Effector CD8-positive, alpha-beta T cell (primary cell): Measurements from ENCODE around the gene LINGO1.

Source experiments
- DNase-seq: peaks from one replicate; lab custom pipeline; 2025; lab: John Stamatoyannopoulos, UW

The LINGO1 gene

DNA sequence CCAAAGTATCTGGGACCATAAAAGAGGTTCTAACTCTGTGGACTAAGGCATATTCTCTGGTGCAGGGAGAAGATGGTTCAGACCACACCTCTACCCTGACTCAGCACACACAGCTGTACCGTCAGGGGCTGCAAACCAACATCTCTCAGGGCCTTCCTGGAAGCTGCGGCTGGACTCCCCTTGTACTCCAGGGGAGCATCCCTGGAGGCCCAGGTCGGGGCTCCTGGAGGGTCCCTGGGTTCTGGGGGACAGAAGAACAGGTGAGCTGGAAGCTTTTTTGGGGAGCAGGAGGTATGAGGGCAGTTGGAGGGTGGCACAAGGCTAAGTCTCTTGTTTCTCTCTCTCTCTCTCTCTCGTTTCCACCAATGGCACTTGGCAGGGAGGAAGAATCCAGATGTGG, 60.5 kb downstream of the LINGO1 start:
- no peak for DNase-seq

DNA sequence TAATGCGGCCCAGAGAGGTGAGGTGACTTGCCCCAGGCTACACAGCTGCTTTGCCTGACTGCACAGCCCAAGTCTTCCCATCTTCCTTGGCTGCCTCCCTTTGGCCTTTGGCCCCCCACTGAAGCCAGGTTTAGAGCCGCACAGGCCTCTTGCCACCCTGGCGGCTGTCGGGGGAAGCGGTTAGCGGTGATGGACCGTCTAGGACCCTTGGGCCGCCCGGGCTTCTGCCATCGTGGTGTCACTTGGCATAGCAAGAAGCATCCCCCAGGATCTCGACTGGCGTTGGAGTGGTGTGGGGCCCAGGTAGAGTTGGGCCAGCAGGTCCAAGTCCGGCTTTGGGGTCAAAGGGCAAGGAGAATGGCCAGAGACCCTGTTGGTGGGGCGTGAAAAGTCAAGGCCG, 61.0 kb downstream of the LINGO1 start:
- DNase-seq = no peak

DNA sequence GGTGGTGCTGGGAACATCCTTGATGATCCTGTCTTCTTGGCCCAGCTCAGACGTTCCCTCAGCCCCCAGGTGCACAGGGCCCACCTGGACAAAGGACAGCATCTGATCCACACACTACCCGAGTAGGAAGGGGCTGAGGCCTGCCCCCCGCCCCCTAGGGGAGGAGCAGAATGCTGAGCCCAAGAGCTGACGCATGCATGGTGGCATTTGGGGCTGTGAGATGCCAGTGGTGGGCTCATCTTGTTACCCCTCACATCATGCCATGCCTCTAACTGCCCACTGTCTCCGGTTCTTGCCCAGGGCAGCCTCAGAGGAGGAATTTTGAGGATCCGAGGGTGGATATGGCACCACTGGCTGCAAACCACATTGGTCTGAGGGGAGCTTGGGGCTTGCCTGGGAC, 61.5 kb downstream of the LINGO1 start:
- DNase-seq = no peak

DNA sequence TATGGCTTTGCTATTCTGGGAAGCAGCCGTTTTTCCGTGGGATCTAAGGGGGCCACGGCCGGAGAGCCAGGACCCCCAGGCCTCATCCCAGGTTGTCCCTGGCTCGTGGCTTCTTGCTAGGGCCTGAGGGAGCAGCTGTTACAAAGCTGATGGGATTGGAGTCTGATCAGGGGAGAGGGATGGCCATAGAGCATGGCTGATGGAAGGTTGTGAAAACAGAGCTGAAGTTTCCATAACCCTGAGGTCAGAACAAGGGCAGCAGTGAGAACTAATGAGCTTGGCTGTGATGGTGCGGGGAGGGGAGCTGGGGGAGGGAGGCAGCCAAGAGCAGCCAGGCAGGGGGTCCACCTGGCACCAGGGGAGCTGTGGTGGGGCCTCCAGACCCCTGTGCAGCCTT, 63.0 kb downstream of the LINGO1 start:
- no peak for DNase-seq

DNA sequence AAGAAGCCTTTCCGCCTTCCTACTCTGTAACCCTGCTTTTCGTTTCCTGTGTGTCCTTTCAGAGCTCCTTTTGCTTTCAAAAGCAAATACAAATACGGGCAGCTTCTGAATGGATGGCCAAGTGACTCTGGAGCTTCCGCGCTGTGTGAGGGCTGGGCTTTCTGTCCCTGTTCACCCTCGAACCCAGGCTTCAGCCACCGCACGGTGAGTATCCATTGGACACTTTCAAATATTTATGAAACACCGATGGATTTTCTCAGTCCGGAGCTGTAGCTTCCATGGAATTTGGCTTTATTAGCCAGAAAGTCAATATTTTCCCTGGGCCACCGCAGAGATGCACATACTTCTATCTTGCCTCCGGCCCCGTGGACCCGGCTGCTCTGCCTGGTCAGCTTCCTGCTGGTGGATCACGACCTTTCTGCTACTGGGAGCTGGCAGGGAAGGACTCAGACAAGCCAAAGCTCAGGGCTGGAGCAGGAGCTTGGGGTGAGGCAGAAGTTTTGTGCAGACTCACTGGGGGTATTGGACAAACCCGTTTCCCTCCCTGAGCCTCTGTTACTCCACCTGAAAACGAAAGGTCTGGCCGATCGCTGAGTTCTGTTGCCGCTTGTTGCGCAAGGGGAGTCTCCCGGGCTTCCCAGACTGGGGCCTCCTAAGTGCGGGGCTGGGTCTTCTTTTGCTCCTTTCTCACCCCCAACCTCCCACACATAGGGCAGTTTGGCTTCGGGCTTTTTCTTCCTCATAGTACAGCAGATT, 63.6 kb downstream of the LINGO1 start:
- no peak for DNase-seq

DNA sequence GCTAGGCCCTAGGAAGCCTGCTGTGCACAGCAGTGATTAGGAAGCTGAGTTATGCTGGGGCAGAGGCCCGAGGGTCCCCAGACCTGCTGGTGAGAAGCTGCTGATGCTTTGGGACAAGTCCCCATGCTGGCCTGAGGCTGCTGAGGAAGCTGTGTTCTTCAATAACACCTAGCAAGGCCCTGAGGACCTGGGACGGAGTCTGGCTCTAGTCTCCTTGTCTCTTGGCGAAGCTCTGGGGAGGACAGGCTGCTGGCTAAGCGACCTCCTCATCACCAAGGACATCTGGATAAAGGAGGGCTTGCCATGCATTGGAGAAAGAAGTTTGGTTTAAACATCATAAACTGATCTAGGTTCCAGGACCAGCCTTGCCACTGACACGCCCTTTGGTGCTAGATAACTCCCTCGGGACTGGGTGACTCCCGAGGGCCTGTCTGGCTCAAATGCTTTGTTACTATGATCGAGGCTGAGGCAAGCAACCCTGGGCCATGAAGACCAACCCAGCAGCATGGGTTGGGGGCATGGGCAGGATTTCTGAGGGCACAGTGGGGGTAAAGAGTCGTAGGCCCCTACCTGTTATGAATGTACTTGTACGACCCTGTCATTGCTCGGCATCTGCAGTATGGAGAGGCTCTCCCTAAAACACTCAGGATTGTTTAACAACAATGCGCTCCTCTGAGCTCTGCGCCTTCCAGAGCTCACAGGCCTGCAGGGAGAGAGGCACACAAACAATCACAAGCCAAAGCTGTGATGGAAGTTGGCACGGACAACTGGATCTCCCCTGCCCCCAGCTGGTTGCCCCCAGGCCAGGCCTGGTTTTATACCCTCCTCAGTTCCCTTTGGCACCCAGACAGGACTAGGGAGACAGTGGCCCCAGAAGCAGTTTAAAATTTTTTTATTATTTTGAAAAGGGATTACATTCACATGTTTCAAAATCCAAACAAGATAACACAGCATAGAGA, 64.4 kb downstream of the LINGO1 start:
- DNase-seq = no peak

DNA sequence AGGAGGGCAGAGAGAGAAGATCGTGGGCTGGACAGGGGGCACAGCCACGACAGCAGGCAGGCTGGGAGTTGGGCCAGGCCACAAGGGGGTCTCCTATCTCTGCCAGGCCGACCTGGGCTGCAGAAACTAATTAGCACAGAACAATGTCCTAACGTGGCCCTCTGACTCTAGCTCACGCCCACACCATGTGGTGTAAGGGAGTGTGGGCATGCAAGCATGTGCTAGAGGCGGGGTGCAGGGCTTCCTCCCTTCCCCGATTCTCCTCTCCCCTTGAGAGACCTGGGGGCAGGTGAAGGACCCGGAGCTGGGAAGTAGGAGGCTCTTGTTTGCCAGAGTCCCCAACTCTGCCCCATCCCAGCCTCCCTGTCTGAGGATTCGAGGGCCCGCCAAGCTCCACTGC, 65.5 kb downstream of the LINGO1 start:
- DNase-seq = no peak

DNA sequence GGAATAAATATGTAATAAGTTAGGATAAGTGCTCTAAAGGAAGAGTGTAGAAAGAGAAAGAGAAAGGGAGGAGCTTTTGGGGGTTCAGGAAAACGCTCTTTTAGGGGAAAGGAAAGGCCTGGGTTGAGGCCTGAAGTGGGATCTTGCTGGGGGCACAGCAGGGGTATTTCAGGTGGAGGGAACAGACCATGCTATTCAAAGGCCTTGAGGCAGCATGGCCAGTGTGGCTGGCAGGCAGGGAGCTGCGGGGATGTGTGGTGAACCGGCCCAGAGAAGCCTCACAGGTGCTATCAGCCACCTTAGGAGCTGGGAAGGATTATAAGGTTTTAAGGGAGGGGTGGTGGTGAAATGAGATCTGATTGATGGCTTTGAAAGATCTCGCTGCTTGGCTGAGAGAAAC, 66.6 kb downstream of the LINGO1 start:
- no peak for DNase-seq

DNA sequence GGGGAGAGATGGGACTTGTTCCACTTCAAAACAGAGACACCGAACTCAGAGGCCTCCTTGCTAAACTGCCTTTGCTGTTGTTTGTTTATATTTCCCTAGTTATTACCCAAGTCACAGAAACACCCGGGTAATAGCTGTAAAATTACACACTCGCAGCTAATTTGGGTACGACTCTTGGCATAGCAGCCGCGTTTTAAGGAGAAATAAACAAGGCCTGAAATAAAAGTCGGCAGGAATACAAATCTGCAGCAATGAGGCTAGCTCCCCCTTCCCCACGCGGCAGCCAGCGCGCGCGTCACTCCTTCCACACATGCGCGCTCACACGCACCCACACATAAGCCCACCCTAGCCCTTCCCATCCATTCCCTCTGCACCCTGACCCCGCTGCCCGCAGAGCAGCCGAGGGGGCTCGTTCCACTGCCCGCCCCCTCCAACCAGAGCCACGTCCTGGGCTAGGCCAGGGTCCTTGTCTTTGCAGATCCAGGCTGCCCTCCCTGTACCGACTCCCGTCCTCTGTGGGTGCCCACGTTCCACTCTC, 67.3 kb downstream of the LINGO1 start:
- no peak for DNase-seq

DNA sequence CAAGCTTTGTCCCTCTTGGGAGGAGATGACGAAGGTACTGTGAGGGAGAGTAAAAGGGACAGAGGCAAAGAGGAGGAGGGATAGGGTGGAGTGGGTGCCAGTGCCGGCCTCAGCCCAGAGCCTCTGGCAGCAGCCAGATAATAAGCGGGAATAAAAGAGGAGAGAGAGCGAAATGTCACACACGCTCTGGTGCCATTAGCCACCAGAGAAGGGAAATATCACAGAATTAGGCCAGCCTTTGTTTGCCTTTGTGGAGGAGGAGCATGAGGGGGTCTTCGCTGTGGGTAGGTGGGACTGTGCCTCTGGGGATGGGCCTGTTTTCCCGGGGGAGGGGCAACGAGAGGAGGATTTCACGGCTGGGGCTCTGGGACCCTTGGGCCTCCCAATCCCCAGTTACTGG, 67.8 kb downstream of the LINGO1 start:
- DNase-seq = no peak

DNA sequence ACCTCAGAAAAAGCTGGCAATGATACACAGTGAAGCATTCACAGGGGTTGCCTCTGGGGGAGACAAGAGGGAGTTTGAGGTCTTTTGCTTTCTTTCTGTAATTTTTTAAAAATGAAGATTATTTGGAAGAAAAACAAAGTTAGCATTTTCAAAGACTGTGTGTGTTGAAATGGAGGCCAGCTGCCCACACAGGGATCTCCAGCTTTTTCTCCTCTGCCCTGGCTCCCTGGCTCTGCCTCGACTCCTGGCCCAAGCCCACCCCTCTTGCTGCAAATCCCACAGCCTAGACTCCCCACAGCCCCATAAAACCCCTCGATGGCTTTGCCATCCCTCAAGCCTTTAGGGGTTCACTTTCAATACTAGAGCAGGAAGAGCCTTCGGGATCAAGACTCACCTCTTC, 68.4 kb downstream of the LINGO1 start:
- DNase-seq = no peak

DNA sequence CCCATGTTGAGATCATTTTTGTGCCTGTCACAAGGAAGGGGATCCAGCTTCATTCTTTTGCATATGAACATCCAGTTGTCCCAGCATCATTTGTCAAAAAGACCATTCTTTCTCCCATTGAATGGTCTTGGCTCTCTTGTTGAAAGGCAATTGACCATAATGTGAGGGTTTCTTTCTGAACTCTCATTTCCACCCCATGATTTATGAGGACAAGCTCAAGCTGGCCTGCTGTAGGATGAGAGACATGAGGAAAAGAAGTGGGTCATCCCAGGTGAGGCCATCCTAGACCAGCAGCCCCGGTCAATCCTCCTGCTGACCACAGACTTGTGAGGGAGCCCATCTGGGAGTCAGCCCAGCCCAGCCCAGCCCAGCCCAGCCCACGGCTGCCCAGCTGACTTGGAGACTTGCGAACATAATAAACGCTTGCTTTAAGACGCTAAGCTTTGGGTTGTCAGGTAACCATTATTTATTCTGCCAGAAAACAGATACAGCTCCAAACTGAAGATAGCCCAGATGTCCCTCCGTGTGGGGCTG, 69.0 kb downstream of the LINGO1 start:
- no peak for DNase-seq
